Subcutaneous abdominal adipose tissue (tissue), 5 donors: ENCODE data around the gene UBE3A.
A peak's percentile ranks its signal among the peaks of the same experiment; 100 is the strongest.

Experiments
- H3K27ac ChIP-seq: one replicate; pipeline ENCODE4 v1.7.0; 2013; ENCODE audit warnings: low read depth, mild to moderate bottlenecking, inconsistent platforms, low read length, moderate library complexity
- H3K27me3 ChIP-seq, 5 donors: one replicate each; pipeline ENCODE4 v1.7.0; 2013; ENCODE audit warnings: low read length in 5 of 5, inconsistent platforms in 1 of 5; ENCODE audit not compliant: control insufficient read depth in 5 of 5, insufficient read depth in 4 of 5
- H3K36me3 ChIP-seq, 5 donors: one replicate each; pipeline ENCODE4 v1.7.0; 2013; ENCODE audit warnings: low read length in 5 of 5; ENCODE audit not compliant: control insufficient read depth in 5 of 5, insufficient read depth in 5 of 5
- H3K4me1 ChIP-seq, 5 donors: one replicate each; pipeline ENCODE4 v1.7.0; 2013; ENCODE audit warnings: low read length in 5 of 5, mild to moderate bottlenecking in 3 of 5, moderate library complexity in 1 of 5; ENCODE audit not compliant: control insufficient read depth in 5 of 5, insufficient read depth in 5 of 5
- H3K4me3 ChIP-seq, 5 donors: one replicate each; pipeline ENCODE4 v1.7.0; 2013; ENCODE audit warnings: low read length in 5 of 5, low read depth in 1 of 5
- H3K9ac ChIP-seq, 5 donors: one replicate each; pipeline ENCODE4 v1.7.0; 2013; ENCODE audit warnings: low read length in 5 of 5, mild to moderate bottlenecking in 4 of 5, moderate library complexity in 3 of 5
- H3K9me3 ChIP-seq, 5 donors: one replicate each; pipeline ENCODE4 v1.7.0; 2013; ENCODE audit warnings: low read length in 5 of 5; ENCODE audit not compliant: control insufficient read depth in 5 of 5
- donor health status: healthy.
- donor health status: healthy.
- donor health status: healthy.
- donor health status: healthy.
- donor health status: healthy.

Gene UBE3A

GRCh38 chr15:25408929-25409328, 29.9 kb downstream of the UBE3A start:
- no peak overlapping the region for H3K27ac ChIP-seq
- peaks cover 0 to 18% (median 10%) of the 10 kb centered on the region in 5 donors for H3K4me1 ChIP-seq
- peaks cover 3 to 10% (median 9%) of the 10 kb centered on the region in 5 donors for H3K36me3 ChIP-seq

GRCh38 chr15:25408428-25408827, 30.4 kb downstream of the UBE3A start:
- Histone ChIP-seq H3K9ac (no peak overlapping the region), H3K4me1 (peaks cover 0 to 18% (median 10%) of the 10 kb centered on the region in 5 donors), H3K36me3 (peaks cover 6 to 16% (median 11%) of the 10 kb centered on the region in 5 donors), H3K27me3 (no peaks in the 10 kb centered on the region), H3K4me3 (no peak overlapping the region), H3K27ac (no peak overlapping the region), H3K9me3 (no peaks in the 10 kb centered on the region)

More at GRCh38 chr15:25408929-25409328, 29.9 kb downstream of the UBE3A start:
- Histone ChIP-seq H3K4me3 (no peak overlapping the region), H3K9ac (no peak overlapping the region), H3K9me3 (no peaks in the 10 kb centered on the region), H3K27me3 (no peaks in the 10 kb centered on the region)

- Histone ChIP-seq H3K4me3 (no peak overlapping the region), H3K9me3 (peaks cover 0 to under 1% (median 0%) of the 10 kb centered on the region in 5 donors), H3K4me1 (peaks cover 0 to 18% (median 10%) of the 10 kb centered on the region in 5 donors), H3K27ac (no peak overlapping the region), H3K36me3 (peaks cover 6 to 20% (median 12%) of the 10 kb centered on the region in 5 donors), H3K27me3 (no peaks in the 10 kb centered on the region), H3K9ac (no peak overlapping the region)
Measured at GRCh38 chr15:25407950-25408349, 30.9 kb downstream of the UBE3A start.

- no peak overlapping the region for H3K27ac ChIP-seq
- peaks cover 16 to 27% (median 23%) of the 10 kb centered on the region in 5 donors for H3K36me3 ChIP-seq
- no peaks in the 10 kb centered on the region for H3K27me3 ChIP-seq
- H3K4me3 ChIP-seq = no peak overlapping the region
- peaks cover 0 to 18% (median 10%) of the 10 kb centered on the region in 5 donors for H3K4me1 ChIP-seq
- H3K9ac ChIP-seq = no peak overlapping the region
- H3K9me3 ChIP-seq = peaks cover 0 to 12% (median 8%) of the 10 kb centered on the region in 5 donors
Measured at GRCh38 chr15:25406846-25407245, 32.0 kb downstream of the UBE3A start.

DNA sequence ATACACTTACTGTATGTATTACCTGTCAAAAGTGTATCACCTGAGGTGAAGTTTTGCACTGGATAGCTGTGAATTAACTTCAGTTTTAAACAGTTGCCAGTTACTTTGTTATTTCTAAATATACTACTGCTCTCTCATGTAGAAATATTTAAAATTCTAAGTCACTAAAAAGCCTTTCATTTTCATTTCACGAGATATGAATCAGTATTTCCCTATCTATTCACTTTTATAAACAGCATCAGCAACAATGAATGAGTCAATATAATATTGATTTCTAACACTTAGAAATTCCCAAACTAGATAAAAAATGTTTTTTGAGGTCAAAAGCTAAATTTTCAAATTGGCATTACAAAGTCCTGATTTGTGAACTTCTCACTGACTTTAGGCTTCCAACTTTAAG, 32.6 kb downstream of the UBE3A start:
- Histone ChIP-seq H3K4me3 (no peak overlapping the region), H3K4me1 (peaks cover 0 to 18% (median 10%) of the 10 kb centered on the region in 5 donors), H3K9me3 (peaks cover 0 to 15% (median 13%) of the 10 kb centered on the region in 5 donors), H3K27ac (no peak overlapping the region), H3K36me3 (peaks cover 17 to 27% (median 25%) of the 10 kb centered on the region in 5 donors), H3K27me3 (no peaks in the 10 kb centered on the region), H3K9ac (no peak overlapping the region)

DNA sequence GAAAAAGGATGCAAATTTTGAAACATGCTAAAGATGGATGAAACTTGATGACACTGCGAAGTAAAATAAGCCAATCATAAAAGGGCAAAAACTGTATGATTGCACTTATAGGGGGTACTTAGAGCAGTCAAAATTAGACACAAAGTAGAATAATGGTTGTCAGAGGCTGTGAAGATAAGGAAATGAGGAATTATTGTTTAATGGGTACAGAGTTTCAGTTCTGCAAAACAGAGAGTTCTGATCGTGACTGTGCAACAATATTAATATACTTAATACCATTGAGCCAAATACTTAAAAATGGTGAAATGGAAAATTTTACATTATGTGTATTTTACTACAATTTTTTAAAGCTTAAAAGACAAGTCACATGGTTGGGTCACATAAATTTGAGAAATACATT, 35.1 kb downstream of the UBE3A start:
- Histone ChIP-seq H3K27me3 (no peaks in the 10 kb centered on the region), H3K9ac (no peak overlapping the region), H3K36me3 (peaks cover 17 to 27% (median 25%) of the 10 kb centered on the region in 5 donors), H3K4me1 (peaks cover 0 to 10% (median 3%) of the 10 kb centered on the region in 5 donors), H3K9me3 (peaks cover 0 to 16% (median 15%) of the 10 kb centered on the region in 5 donors), H3K4me3 (no peak overlapping the region), H3K27ac (no peak overlapping the region)

GRCh38 chr15:25402342-25402741, 36.5 kb downstream of the UBE3A start:
- peak overlapping the region in 3 of 5 donors; percentile 10 to 19 (median 11) for H3K4me3 ChIP-seq
- H3K27me3 ChIP-seq = no peaks in the 10 kb centered on the region
- H3K36me3 ChIP-seq = peaks cover 17 to 27% (median 25%) of the 10 kb centered on the region in 5 donors
- peaks cover 0 to 10% (median 2%) of the 10 kb centered on the region in 5 donors for H3K4me1 ChIP-seq
- no peak overlapping the region for H3K9ac ChIP-seq
- peaks cover 0 to 16% (median 15%) of the 10 kb centered on the region in 5 donors for H3K9me3 ChIP-seq
- H3K27ac ChIP-seq = no peak overlapping the region

- Histone ChIP-seq H3K9me3 (peaks cover 0 to 16% (median 15%) of the 10 kb centered on the region in 5 donors), H3K4me1 (peaks cover 0 to 8% (median 3%) of the 10 kb centered on the region in 5 donors), H3K36me3 (peaks cover 17 to 27% (median 25%) of the 10 kb centered on the region in 5 donors), H3K4me3 (peak overlapping the region in 1 of 5 donors; percentile 13), H3K27ac (no peak overlapping the region), H3K27me3 (no peaks in the 10 kb centered on the region), H3K9ac (no peak overlapping the region)
Measured at GRCh38 chr15:25401501-25401900, 37.3 kb downstream of the UBE3A start.

DNA sequence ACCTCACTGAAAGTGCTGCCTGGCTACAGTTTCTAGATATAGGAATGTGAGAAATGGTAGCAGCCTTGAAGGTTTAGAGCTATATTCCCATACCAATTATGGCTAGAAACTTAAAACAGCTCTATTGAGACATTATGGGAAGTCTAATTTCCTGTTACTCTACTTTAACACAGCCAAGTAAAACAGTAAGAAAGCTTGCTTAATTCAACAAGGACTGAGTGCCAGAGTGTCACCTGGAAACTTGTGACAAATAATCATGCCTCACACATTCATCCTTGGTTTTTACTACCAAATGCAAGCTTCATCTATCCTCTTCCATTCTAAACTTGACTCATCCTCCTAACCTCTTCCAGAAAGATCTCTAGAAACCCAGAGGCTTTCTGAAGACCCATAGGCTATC, 41.7 kb downstream of the UBE3A start:
- H3K4me3 ChIP-seq = no peak overlapping the region
- no peak overlapping the region for H3K9ac ChIP-seq
- H3K4me1 ChIP-seq = peaks cover 0 to 26% (median 10%) of the 10 kb centered on the region in 5 donors
- H3K27ac ChIP-seq = no peak overlapping the region
- peaks cover 0 to 11% (median 8%) of the 10 kb centered on the region in 5 donors for H3K9me3 ChIP-seq
- H3K36me3 ChIP-seq = peaks cover 0 to 10% (median 3%) of the 10 kb centered on the region in 5 donors
- H3K27me3 ChIP-seq = no peaks in the 10 kb centered on the region

DNA sequence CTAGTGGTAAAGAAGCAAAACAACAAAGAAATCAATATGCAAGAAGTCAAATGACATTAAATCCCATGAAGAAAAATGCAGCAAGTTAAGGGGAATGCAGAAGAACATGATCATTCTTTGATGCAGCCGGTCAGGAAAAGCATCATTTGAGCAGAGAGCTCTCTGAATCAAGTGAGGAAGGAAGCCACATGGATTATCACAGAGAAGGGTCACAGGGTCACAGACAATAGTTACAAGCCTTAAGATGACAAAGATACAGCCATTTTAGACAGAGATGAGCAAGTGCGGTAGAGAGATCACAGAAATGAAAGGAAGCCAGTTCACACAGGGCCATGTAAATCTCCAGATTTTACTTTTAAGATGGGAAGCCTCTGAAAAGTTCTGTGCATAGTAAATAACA, 43.9 kb downstream of the UBE3A start:
- H3K9me3 ChIP-seq = no peaks in the 10 kb centered on the region
- H3K36me3 ChIP-seq = peaks cover 0 to 7% (median 0%) of the 10 kb centered on the region in 5 donors
- no peak overlapping the region for H3K27ac ChIP-seq
- peaks cover 2 to 32% (median 14%) of the 10 kb centered on the region in 5 donors for H3K4me1 ChIP-seq
- H3K4me3 ChIP-seq = no peak overlapping the region
- no peak overlapping the region for H3K9ac ChIP-seq
- no peaks in the 10 kb centered on the region for H3K27me3 ChIP-seq
